Mesenchymal stem cell (in vitro differentiated cells and primary cell): ENCODE results near the gene MS4A18.

Source experiments
- DNase-seq: peaks from one replicate; pipeline ENCODE4 v3.0.0-alpha.2; 2013
- H2AFZ ChIP-seq: one replicate; pipeline ENCODE4 v1.6.1; 2013; ENCODE audit warnings: low read depth, mild to moderate bottlenecking, control low read depth, inconsistent platforms, low read length, moderate library complexity
- H2AK5ac ChIP-seq: 2 replicates; pipeline ENCODE4 v1.6.1; 2013; ENCODE audit warnings: low read length, moderate library complexity, mild to moderate bottlenecking, inconsistent platforms; ENCODE audit not compliant: severe bottlenecking
- H2BK120ac ChIP-seq: one replicate; pipeline ENCODE4 v1.6.1; 2013; ENCODE audit warnings: low read depth, mild to moderate bottlenecking, inconsistent platforms, low read length, moderate library complexity
- H2BK12ac ChIP-seq, 2 experiments: one replicate each; pipeline ENCODE4 v1.6.1; 2013; ENCODE audit warnings: inconsistent platforms in 2 of 2, low read length in 2 of 2, mild to moderate bottlenecking in 2 of 2, moderate library complexity in 2 of 2, control low read depth in 1 of 2
- H2BK15ac ChIP-seq: one replicate; pipeline ENCODE4 v1.6.1; 2013; ENCODE audit warnings: mild to moderate bottlenecking, low read depth, inconsistent platforms; ENCODE audit not compliant: poor library complexity, severe bottlenecking
- H2BK5ac ChIP-seq: 2 replicates; pipeline ENCODE4 v1.6.1; 2013; ENCODE audit warnings: low read depth, mild to moderate bottlenecking, low read length, control low read depth, inconsistent platforms; ENCODE audit not compliant: poor library complexity, severe bottlenecking
- H3K14ac ChIP-seq, 2 experiments: one replicate each; pipeline ENCODE4 v1.6.1; 2013; ENCODE audit warnings: inconsistent platforms in 2 of 2, low read length in 2 of 2, control low read depth in 1 of 2, mild to moderate bottlenecking in 1 of 2, moderate library complexity in 1 of 2
- H3K18ac ChIP-seq, 2 experiments: one replicate each; pipeline ENCODE4 v1.6.1; 2013; ENCODE audit warnings: inconsistent platforms in 2 of 2, low read length in 2 of 2, control low read depth in 1 of 2, low read depth in 1 of 2, mild to moderate bottlenecking in 1 of 2
- H3K23ac ChIP-seq, 2 experiments: one replicate each; pipeline ENCODE4 v1.6.1; 2013; ENCODE audit warnings: inconsistent platforms in 2 of 2, low read length in 2 of 2, mild to moderate bottlenecking in 2 of 2, moderate library complexity in 2 of 2, control low read depth in 1 of 2
- H3K27ac ChIP-seq: 2 replicates; pipeline ENCODE4 v1.5.1; 2013; ENCODE audit warnings: mild to moderate bottlenecking, moderate library complexity, low read length, control low read depth, inconsistent platforms; ENCODE audit not compliant: poor library complexity, severe bottlenecking
- H3K27me3 ChIP-seq, 2 experiments: 2 replicates each; pipeline versions ENCODE4 v1.6.1 to v1.7.0; 2013; ENCODE audit warnings: low read length in 2 of 2, mild to moderate bottlenecking in 2 of 2, moderate library complexity in 2 of 2, control low read depth in 1 of 2, inconsistent platforms in 1 of 2; ENCODE audit not compliant: control insufficient read depth in 1 of 2, insufficient read depth in 1 of 2
- H3K36me3 ChIP-seq, 2 experiments: 2 replicates each; pipeline versions ENCODE4 v1.6.1 to v1.7.0; 2013; ENCODE audit warnings: low read length in 2 of 2, control low read depth in 1 of 2, inconsistent platforms in 1 of 2, low read depth in 1 of 2, mild to moderate bottlenecking in 1 of 2; ENCODE audit not compliant: insufficient read depth in 2 of 2, control insufficient read depth in 1 of 2
- H3K4ac ChIP-seq, 2 experiments: one replicate each; pipeline ENCODE4 v1.6.1; 2013; ENCODE audit warnings: inconsistent platforms in 2 of 2, low read length in 2 of 2, mild to moderate bottlenecking in 2 of 2, moderate library complexity in 2 of 2, control low read depth in 1 of 2, low read depth in 1 of 2
- H3K4me1 ChIP-seq: 2 replicates; pipeline ENCODE4 v1.6.1; 2013; ENCODE audit warnings: low read depth, low read length, control low read depth; ENCODE audit not compliant: control insufficient read depth, insufficient read depth
- H3K4me2 ChIP-seq: 2 replicates; pipeline ENCODE4 v1.6.1; 2013; ENCODE audit warnings: low read length, mild to moderate bottlenecking, inconsistent platforms; ENCODE audit not compliant: poor library complexity, severe bottlenecking
- H3K4me3 ChIP-seq, 2 experiments: 2 replicates each; pipeline versions ENCODE4 v1.5.1 to v1.7.0; 2013; ENCODE audit warnings: low read length in 2 of 2, mild to moderate bottlenecking in 2 of 2, control low read depth in 1 of 2, low read depth in 1 of 2; ENCODE audit not compliant: insufficient read depth in 1 of 2
- H3K79me1 ChIP-seq: replicated peaks from 2 replicates; pipeline ENCODE4 v1.6.1; 2013; ENCODE audit warnings: mild to moderate bottlenecking, control low read depth, low read length, inconsistent platforms; ENCODE audit not compliant: poor library complexity, severe bottlenecking
- H3K9ac ChIP-seq: 2 replicates; pipeline ENCODE4 v1.7.0; 2013; ENCODE audit warnings: mild to moderate bottlenecking, low read length, moderate library complexity
- H3K9me3 ChIP-seq: 2 replicates; pipeline ENCODE4 v1.7.0; 2013; ENCODE audit warnings: mild to moderate bottlenecking, low read length; ENCODE audit not compliant: control insufficient read depth
- H4K8ac ChIP-seq: one replicate; pipeline ENCODE4 v1.6.1; 2013; ENCODE audit warnings: inconsistent platforms, mild to moderate bottlenecking, low read length, moderate library complexity
- H4K91ac ChIP-seq: one replicate; pipeline ENCODE4 v1.6.1; 2013; ENCODE audit warnings: mild to moderate bottlenecking, low read length, inconsistent platforms
- WGBS: methylation state at CpG from one replicate; pipeline ENCODE4 v1.1.7; 2013; ENCODE audit warnings: mixed read lengths; 5-methylcytosine and 5-hydroxymethylcytosine counted together

MS4A18 gene

GRCh38 chr11:60700689-60701468 is 23.6 kb upstream of the MS4A18 start:
- H3K23ac ChIP-seq, result no peak overlapping the region

GRCh38 chr11:60701469-60701818 is 23.1 kb upstream of the MS4A18 start:
- Histone ChIP-seq H3K23ac (no peak overlapping the region), H3K18ac (no peak overlapping the region), H2AFZ (no peak overlapping the region), H3K4me3 (no peak overlapping the region), H3K4me1 (no peaks in the 10 kb centered on the region), H2BK120ac (no peak overlapping the region), H3K4ac (no peak overlapping the region), H3K4me2 (no peak overlapping the region), H4K8ac (no peak overlapping the region), H3K79me1 (no peaks in the 10 kb centered on the region), H3K36me3 (no peaks in the 10 kb centered on the region), H4K91ac (no peak overlapping the region), H3K27me3 (no peaks in the 10 kb centered on the region), H3K9me3 (no peaks in the 10 kb centered on the region), H2BK5ac (no peak overlapping the region), H2AK5ac (no peak overlapping the region), H2BK15ac (no peak overlapping the region), H3K14ac (no peak overlapping the region), H2BK12ac (no peak overlapping the region), H3K27ac (no peak overlapping the region), H3K9ac (no peak overlapping the region)
- WGBS, result 79% methylated on average over 3 of the region's 4 CpGs
- DNase-seq, result no peak

More at GRCh38 chr11:60700689-60701468, 23.6 kb upstream of the MS4A18 start:
- no peaks in the 10 kb centered on the region for H3K9me3 ChIP-seq
- H3K4me1 ChIP-seq, result no peaks in the 10 kb centered on the region
- no peak for DNase-seq
- H3K14ac ChIP-seq, result no peak overlapping the region
- H3K9ac ChIP-seq, result no peak overlapping the region
- no peak overlapping the region for H2BK120ac ChIP-seq
- H4K91ac ChIP-seq, result no peak overlapping the region
- H3K4ac ChIP-seq, result no peak overlapping the region
- H2BK5ac ChIP-seq, result no peak overlapping the region
- no peak overlapping the region for H2BK15ac ChIP-seq
- H2AFZ ChIP-seq, result no peak overlapping the region
- no peak overlapping the region for H3K18ac ChIP-seq
- no peak overlapping the region for H3K27ac ChIP-seq
- WGBS, result 71% methylated on average over 13 of the region's 14 CpGs
- no peaks in the 10 kb centered on the region for H3K79me1 ChIP-seq
- H3K27me3 ChIP-seq, result no peaks in the 10 kb centered on the region
- no peak overlapping the region for H3K4me3 ChIP-seq
- no peak overlapping the region for H2BK12ac ChIP-seq
- H3K4me2 ChIP-seq, result no peak overlapping the region
- H3K36me3 ChIP-seq, result no peaks in the 10 kb centered on the region
- H2AK5ac ChIP-seq, result no peak overlapping the region
- H4K8ac ChIP-seq, result no peak overlapping the region

DNA sequence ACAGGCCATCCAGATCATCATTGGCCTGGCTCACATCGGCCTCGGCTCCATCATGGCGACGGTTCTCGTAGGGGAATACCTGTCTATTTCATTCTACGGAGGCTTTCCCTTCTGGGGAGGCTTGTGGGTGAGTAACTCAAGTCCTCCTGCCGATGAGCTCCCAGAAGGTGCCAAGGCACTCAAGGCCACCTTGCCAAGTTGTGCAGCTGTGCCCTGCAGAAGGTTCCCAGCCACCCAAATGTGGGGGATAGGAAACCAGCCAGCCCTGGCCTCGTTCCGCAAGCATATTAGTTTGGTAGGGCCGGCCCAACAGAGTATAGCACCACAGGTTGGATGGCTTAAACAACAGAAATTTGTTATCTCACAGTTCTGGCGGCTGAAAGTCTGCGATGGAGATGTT is 21.1 kb upstream of the MS4A18 start:
- Histone ChIP-seq H3K4me2 (no peak overlapping the region), H3K14ac (no peak overlapping the region), H3K79me1 (no peaks in the 10 kb centered on the region), H3K9ac (no peak overlapping the region), H2BK5ac (no peak overlapping the region), H3K4me3 (no peak overlapping the region), H3K4ac (no peak overlapping the region), H3K23ac (no peak overlapping the region), H2BK15ac (no peak overlapping the region), H4K8ac (no peak overlapping the region), H3K27ac (no peak overlapping the region), H3K9me3 (no peaks in the 10 kb centered on the region), H2AFZ (no peak overlapping the region), H2BK12ac (no peak overlapping the region), H4K91ac (no peak overlapping the region), H2BK120ac (no peak overlapping the region), H3K27me3 (no peaks in the 10 kb centered on the region), H3K4me1 (no peaks in the 10 kb centered on the region), H3K18ac (no peak overlapping the region), H2AK5ac (no peak overlapping the region), H3K36me3 (no peaks in the 10 kb centered on the region)
- 88% methylated on average over 12 of the region's 12 CpGs for WGBS
- DNase-seq, result no peak

DNA sequence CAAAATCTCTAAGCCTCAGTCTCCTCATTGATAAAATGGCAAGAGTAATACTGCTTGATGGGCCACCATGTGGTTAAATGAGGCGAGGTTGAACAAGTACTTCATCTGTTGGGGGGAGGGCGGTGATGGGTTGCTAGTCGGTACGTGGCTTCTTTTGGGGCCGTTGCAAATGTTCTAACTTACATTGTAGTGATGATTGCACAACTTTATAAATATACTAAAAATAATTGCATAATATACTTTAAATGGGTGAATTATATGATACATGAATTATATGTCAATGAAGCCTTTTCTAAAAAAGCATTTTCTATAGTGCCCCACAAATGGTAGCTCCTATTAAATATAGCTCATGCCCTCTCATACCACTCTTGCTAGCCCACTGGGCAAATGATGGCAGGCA is 18.6 kb upstream of the MS4A18 start:
- Histone ChIP-seq H4K91ac (no peak overlapping the region), H3K79me1 (no peaks in the 10 kb centered on the region), H3K9me3 (no peaks in the 10 kb centered on the region), H2BK120ac (no peak overlapping the region), H2BK15ac (no peak overlapping the region), H3K14ac (no peak overlapping the region), H2AK5ac (no peak overlapping the region), H2BK12ac (no peak overlapping the region), H3K4me2 (no peak overlapping the region), H3K4ac (no peak overlapping the region), H3K4me3 (no peak overlapping the region), H2AFZ (no peak overlapping the region), H3K9ac (no peak overlapping the region), H3K27ac (no peak overlapping the region), H3K18ac (no peak overlapping the region), H3K4me1 (no peaks in the 10 kb centered on the region), H2BK5ac (no peak overlapping the region), H3K23ac (no peak overlapping the region), H3K36me3 (no peaks in the 10 kb centered on the region), H4K8ac (no peak overlapping the region), H3K27me3 (peaks cover 0 to 14% of the 10 kb centered on the region in 2 experiments)
- 91% methylated on average over 2 of the region's 5 CpGs for WGBS
- no peak for DNase-seq
